Transverse colon (tissue), 4 donors: ENCODE measurements around the gene SLF2. TPM values are rescaled to one million over a fixed set of nuclear protein-coding genes. Genes with fewer than 3 reads are reported as not detected.

ENCODE experiments used
- DNase-seq: peaks from one replicate; pipeline ENCODE4 v3.0.0-alpha.2; 2019
- H3K27ac ChIP-seq, 4 donors: fragments of 200-600 bp; sonication (generic); 2 replicates each; pipeline ENCODE4 v1.5.1; 2016 to 2018; ENCODE audit warnings: inconsistent platforms in 4 of 4
- H3K27me3 ChIP-seq: fragments of 200-600 bp; sonication (generic); 2 replicates; pipeline ENCODE4 v1.5.1; 2017; ENCODE audit warnings: inconsistent platforms
- H3K36me3 ChIP-seq, 4 donors: fragments of 200-600 bp; sonication (generic); 2 replicates each; pipeline ENCODE4 v1.5.1; 2017 to 2019; ENCODE audit warnings: inconsistent platforms in 4 of 4
- H3K4me1 ChIP-seq, 4 donors: fragments of 200-600 bp; sonication (generic); 2 replicates each; pipeline ENCODE4 v1.5.1; 2017 to 2020; ENCODE audit warnings: inconsistent platforms in 4 of 4
- H3K4me3 ChIP-seq, 4 donors: fragments of 200-600 bp; sonication (generic); 1 replicate in 1 of 4; 2 replicates in 3 of 4; pipeline versions ENCODE4 v1.5.1 to v1.6.1; 2017 to 2019; ENCODE audit warnings: inconsistent platforms in 4 of 4
- H3K9me3 ChIP-seq, 2 donors: fragments of 200-600 bp; sonication (generic); 2 replicates each; pipeline ENCODE4 v1.5.1; 2017 to 2019; ENCODE audit warnings: inconsistent platforms in 2 of 2
- CTCF ChIP-seq, 5 experiments: fragments of 200-600 bp in 3 of 5; fragments of 450-650 bp in 2 of 5; sonication (generic) in 3 of 5; IDR thresholded peaks; 1 replicate in 2 of 5; 2 replicates in 3 of 5; pipeline ENCODE4 v1.5.1; 2016 to 2017; ENCODE audit warnings: antibody characterized with exemption in 5 of 5, inconsistent platforms in 3 of 5, mild to moderate bottlenecking in 2 of 5, moderate library complexity in 1 of 5
- EP300 ChIP-seq: sonication (generic); formaldehyde crosslinking; IDR thresholded peaks from one replicate; pipeline ENCODE4 v1.6.1; 2017; ENCODE audit warnings: antibody characterized with exemption, low read depth
- POLR2A ChIP-seq: fragments of 450-650 bp; IDR thresholded peaks from one replicate; pipeline ENCODE4 v1.6.1; 2016; ENCODE audit warnings: antibody characterized with exemption, mild to moderate bottlenecking, moderate library complexity
- POLR2AphosphoS5 ChIP-seq, 3 donors: sonication (generic); formaldehyde crosslinking; IDR thresholded peaks; one replicate each; pipeline ENCODE4 v1.6.1; 2016; ENCODE audit warnings: antibody characterized with exemption in 3 of 3
- WGBS, 2 donors: methylation state at CpG; one replicate each; pipeline ENCODE4 v1.1.5; 2018; ENCODE audit warnings: low coverage in 1 of 2; 5-methylcytosine and 5-hydroxymethylcytosine counted together
- in situ Hi-C, 4 donors: fragments of 200-750 bp; cut with MboI; loops; one replicate each; pipeline versions ENCODE4 v1.15.0 to v1.15.1; 2017; ENCODE audit warnings: low sequenced_read_pairs in 3 of 4, low pct_ligation_motif_present in 1 of 4, low pct_unique_long_range_greater_than_20kb in 1 of 4
- intact Hi-C: fragments of 100-400 bp; cut with DNase I; formaldehyde crosslinking; loops from one replicate; pipeline ENCODE4 v1.15.1; 2023; ENCODE audit warnings: low total_unique reads
- total RNA-seq, 4 donors: library from RNA; depleted of rRNA; stranded (reverse); fragments of >200 nt; gene quantifications; one replicate each; pipeline ENCODE4 v1.1.0, GENCODE V29; 2016

SLF2 gene
- total RNA-seq, 4 donors from 2014 or later: 25.4 to 55.1 (median 33.1) TPM

- Histone ChIP-seq H3K9me3 (no peaks in the 10 kb centered on the region), H3K36me3 (no peaks in the 10 kb centered on the region), H3K27ac (no peak overlapping the region), H3K27me3 (peaks cover 7% of the 10 kb centered on the region), H3K4me1 (peaks cover 6 to 33% (median 16%) of the 10 kb centered on the region in 4 donors), H3K4me3 (no peak overlapping the region)
- in situ Hi-C loops (no loop called here), intact Hi-C loops (no loop called here)
- no peak for DNase-seq
- whole genome bisulfite sequencing, 2 donors: 39% methylated on average over 1 of the region's 1 CpG; no CpG with 5 or more reads in 1 of the 2 donors
- no peak for TF ChIP-seq CTCF (IDR thresholded peaks at IDR 0.05)
- no peak for TF ChIP-seq POLR2AphosphoS5 (IDR thresholded peaks at IDR 0.05)
- TF ChIP-seq EP300: no peak
- TF ChIP-seq POLR2A: no peak
Measured at GRCh38 chr10:100897976-100898375, 14.8 kb upstream of the SLF2 start.

- in situ Hi-C loops: no loop called here
- no peak overlapping the region for H3K27ac ChIP-seq
- no peaks in the 10 kb centered on the region for H3K36me3 ChIP-seq
- WGBS, 2 donors: 86 to 100% methylated on average over 4 of the region's 4 CpGs
- TF ChIP-seq EP300 (no peak), POLR2AphosphoS5 (IDR thresholded peaks at IDR 0.05) (no peak), POLR2A (no peak), CTCF (IDR thresholded peaks at IDR 0.05) (no peak)
- no peak overlapping the region for H3K4me3 ChIP-seq
- peaks cover 7% of the 10 kb centered on the region for H3K27me3 ChIP-seq
- no peaks in the 10 kb centered on the region for H3K9me3 ChIP-seq
- DNase-seq: no peak
- peaks cover 6 to 32% (median 16%) of the 10 kb centered on the region in 4 donors for H3K4me1 ChIP-seq
- intact Hi-C loops: no loop called here
Measured at GRCh38 chr10:100899171-100899570, 13.6 kb upstream of the SLF2 start.

GRCh38 chr10:100901051-100901450, 11.7 kb upstream of the SLF2 start:
- no peak for DNase-seq
- no peaks in the 10 kb centered on the region for H3K36me3 ChIP-seq
- no peak overlapping the region for H3K4me3 ChIP-seq
- H3K9me3 ChIP-seq: no peaks in the 10 kb centered on the region
- in situ Hi-C loops (no loop called here), intact Hi-C loops (no loop called here)
- H3K27me3 ChIP-seq: no peaks in the 10 kb centered on the region
- 65 to 77% methylated on average over 6 of the region's 6 CpGs for WGBS, 2 donors
- peaks cover 1 to 14% (median 4%) of the 10 kb centered on the region in 4 donors for H3K4me1 ChIP-seq
- TF ChIP-seq CTCF (IDR thresholded peaks at IDR 0.05) (no peak), POLR2AphosphoS5 (IDR thresholded peaks at IDR 0.05) (no peak), POLR2A (no peak), EP300 (no peak)
- H3K27ac ChIP-seq: no peak overlapping the region

- TF ChIP-seq CTCF (IDR thresholded peaks at IDR 0.05) (no peak), POLR2A (no peak), EP300 (no peak), POLR2AphosphoS5 (IDR thresholded peaks at IDR 0.05) (no peak)
- in situ Hi-C loops: no loop called here
- Histone ChIP-seq H3K36me3 (no peaks in the 10 kb centered on the region), H3K4me3 (no peak overlapping the region), H3K27ac (no peak overlapping the region), H3K27me3 (no peaks in the 10 kb centered on the region), H3K4me1 (peaks cover 0 to 3% (median 0%) of the 10 kb centered on the region in 4 donors), H3K9me3 (no peaks in the 10 kb centered on the region)
- no peak for DNase-seq
- 96 to 100% methylated on average over 1 to 7 of the region's 7 CpGs for WGBS, 2 donors
- intact Hi-C loops: no loop called here
Measured at GRCh38 chr10:100902622-100903021, 10.1 kb upstream of the SLF2 start.
